ENCODE data around the gene MSH4.

DNA sequence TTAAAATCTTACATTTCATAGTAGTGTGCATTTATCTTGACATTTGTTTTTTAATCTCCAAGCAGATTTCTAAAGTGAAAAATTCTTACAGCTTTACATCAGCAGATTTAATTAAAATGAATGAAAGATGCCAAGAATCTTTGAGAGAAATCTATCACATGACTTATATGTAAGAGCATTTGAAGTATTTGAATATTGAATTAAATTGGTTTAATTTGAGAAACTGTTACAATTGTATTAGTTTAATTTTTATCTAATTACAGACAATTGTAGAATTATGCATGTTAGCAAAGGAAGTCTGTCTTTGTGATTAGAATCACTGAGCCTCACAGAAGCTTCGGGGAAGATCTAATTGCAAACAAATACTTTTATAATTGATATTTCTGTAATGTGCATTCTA, 83.3 kb downstream of the MSH4 start:
- TF ChIP-seq CTCF (IDR thresholded peaks at IDR 0.05; ENCODE audit: poor library complexity) = no peak
- TF ChIP-seq EZH2phosphoT487 (IDR thresholded peaks at IDR 0.05; ENCODE audit: low read depth, severe bottlenecking, unreplicated experiment) = no peak
- no peak for TF ChIP-seq EZH2 (IDR thresholded peaks at IDR 0.05; ENCODE audit: borderline replicate concordance)
